K562 (cell line): Measurements from ENCODE around the gene BRD3. TPM values are rescaled to one million over a fixed set of nuclear protein-coding genes. Genes with fewer than 3 reads are reported as not detected.
A peak's percentile ranks its signal among the peaks of the same experiment; 100 is the strongest.

Experiments
- BCL6 ChIP-seq: fragments of 250-450 bp; sonication (Bioruptor Pico); IDR thresholded peaks from 2 replicates; pipeline ENCODE4 v1.4.0; 2020
- BRCA1 ChIP-seq, 2 experiments: fragments of 450-650 bp in 1 of 2; sonication (generic) in 1 of 2; formaldehyde crosslinking in 1 of 2; IDR thresholded peaks; 2 replicates each; pipeline versions ENCODE4 v1.5.0 to v1.6.1; 2017 to 2020; ENCODE audit warnings: mild to moderate bottlenecking in 1 of 2, missing genetic modification reagents in 1 of 2
- COPS2 ChIP-seq: fragments of 450-650 bp; conservative IDR thresholded peaks from 2 replicates; pipeline ENCODE4 v1.6.1; 2016; ENCODE audit warnings: mild to moderate bottlenecking, moderate library complexity
- EP300 ChIP-seq: IDR thresholded peaks from 2 replicates; pipeline ENCODE4 v1.6.1; 2012; ENCODE audit warnings: low read length, improper control_type of control experiment
- HLTF ChIP-seq: fragments of 450-650 bp; IDR thresholded peaks from 2 replicates; pipeline ENCODE4 v1.6.1; 2016
- KLF1 ChIP-seq: fragments of 450-650 bp; IDR thresholded peaks from 2 replicates; pipeline ENCODE4 v1.6.1; 2016; ENCODE audit warnings: missing genetic modification characterization, missing compliant biosample characterization
- MED1 ChIP-seq: sonication (generic); formaldehyde crosslinking; IDR thresholded peaks from 2 replicates; pipeline ENCODE4 v1.8.1; 2023; ENCODE audit warnings: missing genetic modification reagents, borderline replicate concordance
- NFE2 ChIP-seq: IDR thresholded peaks from 2 replicates; pipeline ENCODE4 v1.6.1; 2014; ENCODE audit warnings: antibody characterized with exemption, low read depth
- NR2C1 ChIP-seq, 2 experiments: fragments of 450-650 bp; IDR thresholded peaks; 2 replicates each; pipeline ENCODE4 v1.6.1; 2017; ENCODE audit warnings: mild to moderate bottlenecking in 2 of 2, antibody characterized with exemption in 1 of 2, inconsistent platforms in 1 of 2, missing compliant biosample characterization in 1 of 2, missing genetic modification characterization in 1 of 2
- PBX2 ChIP-seq, 2 experiments: IDR thresholded peaks in 1 of 2; conservative IDR thresholded peaks in 1 of 2; 2 replicates each; pipeline ENCODE4 v1.6.1; 2016; ENCODE audit warnings: low read depth in 2 of 2, mild to moderate bottlenecking in 1 of 2, missing compliant biosample characterization in 1 of 2, missing genetic modification characterization in 1 of 2, moderate library complexity in 1 of 2
- POLR2AphosphoS5 ChIP-seq: IDR thresholded peaks from 2 replicates; pipeline ENCODE4 v1.6.1; 2011; ENCODE audit warnings: mild to moderate bottlenecking, low read depth, low read length, moderate library complexity; ENCODE audit not compliant: control insufficient read depth, insufficient read depth
- PTRF ChIP-seq: fragments of 450-650 bp; IDR thresholded peaks from 2 replicates; pipeline ENCODE4 v1.6.1; 2016; ENCODE audit warnings: mild to moderate bottlenecking, missing genetic modification characterization, missing compliant biosample characterization
- SETDB1 ChIP-seq: IDR thresholded peaks from one replicate; pipeline ENCODE4 v1.6.1; 2012; ENCODE audit warnings: low read length, control low read depth, inconsistent platforms
- SIN3A ChIP-seq, 2 experiments: fragments of 150-350 bp in 1 of 2; IDR thresholded peaks; 2 replicates each; pipeline ENCODE4 v1.6.1; 2011 to 2016; ENCODE audit warnings: borderline replicate concordance in 2 of 2, low read depth in 2 of 2, low read length in 2 of 2, mild to moderate bottlenecking in 2 of 2, moderate library complexity in 2 of 2; ENCODE audit not compliant: control insufficient read depth in 1 of 2
- SRF ChIP-seq, 2 experiments: fragments of 250-450, 450-650 bp in 1 of 2; sonication (Bioruptor Pico) in 1 of 2; sonication (generic) in 1 of 2; formaldehyde crosslinking; IDR thresholded peaks; 2 replicates each; pipeline versions ENCODE4 v1.5.0 to v1.5.1; 2020 to 2022; ENCODE audit warnings: mild to moderate bottlenecking in 1 of 2, missing genetic modification reagents in 1 of 2
- STAT5B ChIP-seq: fragments of 250-450 bp; sonication (Bioruptor Pico); IDR thresholded peaks from 2 replicates; pipeline ENCODE4 v1.8.0; 2021; ENCODE audit warnings: mild to moderate bottlenecking, inconsistent platforms
- TEAD4 ChIP-seq, 2 experiments: sonication (generic) in 1 of 2; formaldehyde crosslinking in 1 of 2; IDR thresholded peaks; 2 replicates each; pipeline versions ENCODE4 v1.6.1 to v1.8.0; 2012 to 2022; ENCODE audit warnings: borderline replicate concordance in 1 of 2, inconsistent platforms in 1 of 2, low read length in 1 of 2, mild to moderate bottlenecking in 1 of 2, missing genetic modification reagents in 1 of 2
- ZNF316 ChIP-seq: fragments of 450-650 bp; IDR thresholded peaks from 2 replicates; pipeline ENCODE4 v1.6.1; 2016
- polyA plus RNA-seq, 8 experiments: library from polyadenylated mRNA; depleted of rRNA in 4 of 8; stranded (reverse) in 5 of 8; unstranded in 3 of 8; fragments of >200 nt; fragmentation: Nextera tagmentation in 2 of 8; fragmentation: Illumina TruSeq in 1 of 8; extraction: Ambion mirVana in 2 of 8; extraction: Trizol in 1 of 8; gene quantifications; 2 replicates each; pipeline versions ENCODE4 v1.2.1 to v1.2.3, GENCODE V29; 2011 to 2014; ENCODE audit warnings: inconsistent platforms in 1 of 8, missing spikeins in 1 of 8
- total RNA-seq, 7 experiments: library from RNA; depleted of rRNA in 6 of 7; stranded (reverse); fragments of >200 nt in 6 of 7; fragmentation: Illumina TruSeq in 2 of 7; extraction: Trizol in 2 of 7; gene quantifications; 2 replicates each; pipeline versions ENCODE4 v1.2.1 to v1.2.3, GENCODE V29; 2011 to 2021; ENCODE audit warnings: low replicate concordance in 1 of 7
- TF ChIP-seq, protein P1 (sequence below): fragments of 250-450 bp; sonication (Bioruptor Pico); IDR thresholded peaks from 2 replicates; pipeline ENCODE4 v1.5.0; 2021
- TF ChIP-seq, protein P2 (sequence below): sonication (generic); formaldehyde crosslinking; IDR thresholded peaks from 2 replicates; pipeline ENCODE4 v1.9.0; 2022; ENCODE audit warnings: mild to moderate bottlenecking, missing genetic modification reagents
- TF ChIP-seq, protein P3 (sequence below): sonication (generic); formaldehyde crosslinking; IDR thresholded peaks from 2 replicates; pipeline ENCODE4 v1.8.0; 2023; ENCODE audit warnings: mild to moderate bottlenecking, missing genetic modification reagents

The BRD3 gene
- total and polyA plus RNA-seq, 9 of the 15 experiments (the other 6 are each of a cell fraction or from before 2014, with no cell fraction given), result 0.82 to 37.1 (median 4.2) TPM

DNA sequence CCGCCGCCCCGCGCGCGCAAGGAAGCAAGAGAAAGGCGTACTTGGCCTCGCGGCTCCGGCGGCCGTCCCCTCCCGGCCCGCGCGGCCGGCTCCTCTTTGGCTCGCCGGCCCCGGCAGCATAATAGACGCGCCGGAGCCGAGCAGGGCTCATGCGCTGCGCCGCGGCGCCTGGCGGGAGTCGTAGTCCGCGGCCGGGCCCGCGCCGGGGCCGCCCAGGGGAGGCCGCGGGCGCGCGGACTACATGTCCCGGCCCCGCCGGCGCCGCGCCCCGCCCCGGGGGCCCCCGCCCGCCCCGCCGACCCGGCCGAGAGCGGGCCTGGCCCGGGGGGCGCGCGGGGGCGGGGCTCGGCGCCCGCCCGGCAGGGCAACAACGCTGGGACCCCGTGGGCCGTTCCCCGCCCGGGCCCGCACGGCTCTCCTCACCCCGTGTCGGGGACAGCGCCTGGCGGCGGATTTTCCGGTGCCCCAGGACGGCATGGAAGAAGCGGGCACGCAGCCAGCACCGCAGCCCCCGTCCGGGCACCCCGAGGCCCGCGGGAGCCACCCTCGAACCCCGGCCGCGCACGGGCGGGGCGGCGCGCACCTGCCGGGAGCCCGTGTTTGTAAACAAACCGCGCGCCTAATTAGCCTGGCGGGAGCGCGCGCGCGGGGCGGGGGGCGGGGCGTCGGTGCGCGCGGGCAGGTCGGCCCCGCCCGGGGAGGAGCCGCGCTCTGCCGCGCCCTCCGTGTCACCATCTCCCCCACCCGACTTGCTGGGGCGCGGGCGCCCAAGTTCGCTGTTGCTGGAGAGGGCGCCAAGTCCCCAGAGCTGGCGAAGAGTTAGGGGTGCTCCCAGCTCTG is at the start of gene BRD3 (continued):
- TF ChIP-seq BRCA1 (IDR thresholded peaks at IDR 0.05) (no peak), BRCA1 (CRISPR knock-in tag; IDR thresholded peaks at IDR 0.05) (no peak), TEAD4 (IDR thresholded peaks at IDR 0.05; ENCODE audit: low read length) (no peak), TEAD4 (CRISPR knock-in tag; IDR thresholded peaks at IDR 0.05; ENCODE audit: borderline replicate concordance) (no peak), PBX2 (CRISPR knock-in tag; IDR thresholded peaks at IDR 0.05; ENCODE audit: low read depth) (no peak), PBX2 (tag; conservative IDR thresholded peaks at IDR 0.05; ENCODE audit: low read depth) (no peak), EP300 (no peak), SRF (CRISPR knock-in tag; IDR thresholded peaks at IDR 0.05) (no peak), COPS2 (no peak), MED1 (CRISPR knock-in tag) (no peak), PTRF (tag) (no peak), POLR2AphosphoS5 (0 out of 2 replicates have a peak, but pooled peaks have one; percentile 27), NR2C1 (IDR thresholded peaks at IDR 0.05) (no peak), NR2C1 (tag; IDR thresholded peaks at IDR 0.05) (no peak), KLF1 (tag) (peak; percentile 33; the same call in 1 of the 2 replicates), NFE2 (no peak), ZNF316 (no peak), SETDB1 (no peak), STAT5B (CRISPR knock-in tag) (no peak), SIN3A (IDR thresholded peaks at IDR 0.05; ENCODE audit: borderline replicate concordance in 2 of 2, control insufficient read depth in 1 of 2, low read depth in 2 of 2, low read length in 2 of 2) (0 out of 4 replicates have a peak, but pooled peaks of 1 of the 2 experiments have one; percentile 15), BCL6 (CRISPR knock-in tag) (no peak), HLTF (no peak)
- TF ChIP-seq, protein P1, sequence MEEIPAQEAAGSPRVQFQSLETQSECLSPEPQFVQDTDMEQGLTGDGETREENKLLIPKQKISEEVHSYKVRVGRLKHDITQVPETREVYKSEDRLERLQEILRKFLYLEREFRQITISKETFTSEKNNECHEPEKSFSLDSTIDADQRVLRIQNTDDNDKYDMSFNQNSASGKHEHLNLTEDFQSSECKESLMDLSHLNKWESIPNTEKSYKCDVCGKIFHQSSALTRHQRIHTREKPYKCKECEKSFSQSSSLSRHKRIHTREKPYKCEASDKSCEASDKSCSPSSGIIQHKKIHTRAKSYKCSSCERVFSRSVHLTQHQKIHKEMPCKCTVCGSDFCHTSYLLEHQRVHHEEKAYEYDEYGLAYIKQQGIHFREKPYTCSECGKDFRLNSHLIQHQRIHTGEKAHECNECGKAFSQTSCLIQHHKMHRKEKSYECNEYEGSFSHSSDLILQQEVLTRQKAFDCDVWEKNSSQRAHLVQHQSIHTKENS, result no peak
- TF ChIP-seq, protein P2, sequence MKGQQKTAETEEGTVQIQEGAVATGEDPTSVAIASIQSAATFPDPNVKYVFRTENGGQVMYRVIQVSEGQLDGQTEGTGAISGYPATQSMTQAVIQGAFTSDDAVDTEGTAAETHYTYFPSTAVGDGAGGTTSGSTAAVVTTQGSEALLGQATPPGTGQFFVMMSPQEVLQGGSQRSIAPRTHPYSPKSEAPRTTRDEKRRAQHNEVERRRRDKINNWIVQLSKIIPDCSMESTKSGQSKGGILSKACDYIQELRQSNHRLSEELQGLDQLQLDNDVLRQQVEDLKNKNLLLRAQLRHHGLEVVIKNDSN (CRISPR knock-in tag), result no peak
- TF ChIP-seq, protein P3, sequence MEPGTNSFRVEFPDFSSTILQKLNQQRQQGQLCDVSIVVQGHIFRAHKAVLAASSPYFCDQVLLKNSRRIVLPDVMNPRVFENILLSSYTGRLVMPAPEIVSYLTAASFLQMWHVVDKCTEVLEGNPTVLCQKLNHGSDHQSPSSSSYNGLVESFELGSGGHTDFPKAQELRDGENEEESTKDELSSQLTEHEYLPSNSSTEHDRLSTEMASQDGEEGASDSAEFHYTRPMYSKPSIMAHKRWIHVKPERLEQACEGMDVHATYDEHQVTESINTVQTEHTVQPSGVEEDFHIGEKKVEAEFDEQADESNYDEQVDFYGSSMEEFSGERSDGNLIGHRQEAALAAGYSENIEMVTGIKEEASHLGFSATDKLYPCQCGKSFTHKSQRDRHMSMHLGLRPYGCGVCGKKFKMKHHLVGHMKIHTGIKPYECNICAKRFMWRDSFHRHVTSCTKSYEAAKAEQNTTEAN (CRISPR knock-in tag), result no peak
